Lower lobe of right lung (tissue), 2 donors: ENCODE results near the gene USP31. TPM values are rescaled to one million over a fixed set of nuclear protein-coding genes. Genes with fewer than 3 reads are reported as not detected.

ENCODE experiments used
- ATAC-seq, 2 donors: fragments of 200-7000 bp; cut with Tn5 transposase; one replicate each; pipeline ENCODE4 v1.9.1; 2020 to 2022; ENCODE audit warnings: mild to moderate bottlenecking in 2 of 2, moderate library complexity in 2 of 2
- DNase-seq: peaks from one replicate; pipeline ENCODE4 v3.0.0-alpha.2; 2020
- H3K27ac ChIP-seq: fragments of 200-600 bp; one replicate; pipeline ENCODE4 v1.8.0; 2022
- H3K27me3 ChIP-seq: fragments of 200-600 bp; one replicate; pipeline ENCODE4 v1.8.0; 2022; ENCODE audit warnings: low read depth
- H3K36me3 ChIP-seq: fragments of 200-600 bp; one replicate; pipeline ENCODE4 v1.8.0; 2022; ENCODE audit warnings: mild to moderate bottlenecking
- H3K4me1 ChIP-seq: fragments of 200-600 bp; one replicate; pipeline ENCODE4 v1.8.0; 2022
- H3K4me3 ChIP-seq: fragments of 200-600 bp; one replicate; pipeline ENCODE4 v1.8.0; 2022; ENCODE audit warnings: mild to moderate bottlenecking
- H3K9me3 ChIP-seq: fragments of 200-600 bp; one replicate; pipeline ENCODE4 v1.8.0; 2022
- intact Hi-C: fragments of 100-400 bp; cut with DNase I; formaldehyde crosslinking; loops from one replicate; pipeline ENCODE4 v1.11.0; 2022
- total RNA-seq: library from RNA; stranded (reverse); fragmentation: NEBNext Ultra II Directional; extraction: Animal tissue kit (Norgen Biotek cat#: 25700); gene quantifications from one replicate; pipeline ENCODE4 v1.2.1, GENCODE V29; 2021
- TF ChIP-seq, protein P1 (sequence below): fragments of 200-600 bp; IDR thresholded peaks from one replicate; pipeline ENCODE4 v1.8.0; 2022; ENCODE audit warnings: antibody characterized with exemption, mild to moderate bottlenecking
- donor health status: DM: no; HTN: yes; CAD: no; lungs with severe emphysema.

USP31 gene
- total RNA-seq, 1 donor from 2014 or later = 13.1 TPM

DNA sequence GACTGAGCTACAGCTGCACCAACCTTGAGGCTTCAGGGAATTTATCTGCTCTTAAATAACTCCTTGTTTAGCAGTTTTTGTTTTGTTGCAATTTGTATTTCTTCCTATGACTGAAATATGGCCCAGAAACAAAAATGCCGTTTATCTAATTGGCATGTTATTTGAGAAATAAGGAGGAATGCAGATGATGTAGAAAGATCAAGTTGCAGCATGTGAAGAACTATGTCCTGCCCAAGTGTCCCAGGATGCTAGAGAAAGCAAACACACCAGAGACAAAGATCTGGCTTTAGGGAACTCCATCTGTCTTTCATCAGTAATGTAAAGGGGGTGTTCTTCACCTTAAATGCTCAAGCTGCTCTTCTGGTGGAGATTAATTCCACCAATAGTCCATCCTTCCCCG lies 29.7 kb downstream of the USP31 start:
- TF ChIP-seq, protein P1, sequence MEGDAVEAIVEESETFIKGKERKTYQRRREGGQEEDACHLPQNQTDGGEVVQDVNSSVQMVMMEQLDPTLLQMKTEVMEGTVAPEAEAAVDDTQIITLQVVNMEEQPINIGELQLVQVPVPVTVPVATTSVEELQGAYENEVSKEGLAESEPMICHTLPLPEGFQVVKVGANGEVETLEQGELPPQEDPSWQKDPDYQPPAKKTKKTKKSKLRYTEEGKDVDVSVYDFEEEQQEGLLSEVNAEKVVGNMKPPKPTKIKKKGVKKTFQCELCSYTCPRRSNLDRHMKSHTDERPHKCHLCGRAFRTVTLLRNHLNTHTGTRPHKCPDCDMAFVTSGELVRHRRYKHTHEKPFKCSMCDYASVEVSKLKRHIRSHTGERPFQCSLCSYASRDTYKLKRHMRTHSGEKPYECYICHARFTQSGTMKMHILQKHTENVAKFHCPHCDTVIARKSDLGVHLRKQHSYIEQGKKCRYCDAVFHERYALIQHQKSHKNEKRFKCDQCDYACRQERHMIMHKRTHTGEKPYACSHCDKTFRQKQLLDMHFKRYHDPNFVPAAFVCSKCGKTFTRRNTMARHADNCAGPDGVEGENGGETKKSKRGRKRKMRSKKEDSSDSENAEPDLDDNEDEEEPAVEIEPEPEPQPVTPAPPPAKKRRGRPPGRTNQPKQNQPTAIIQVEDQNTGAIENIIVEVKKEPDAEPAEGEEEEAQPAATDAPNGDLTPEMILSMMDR = no peak
- DNase-seq = no peak
- Histone ChIP-seq H3K36me3 (no peaks in the 10 kb centered on the region), H3K4me3 (no peak overlapping the region), H3K27ac (no peak overlapping the region), H3K9me3 (no peaks in the 10 kb centered on the region), H3K4me1 (peaks cover 11% of the 10 kb centered on the region), H3K27me3 (no peaks in the 10 kb centered on the region)
- ATAC-seq = no peak
- intact Hi-C loops = no loop called here

DNA sequence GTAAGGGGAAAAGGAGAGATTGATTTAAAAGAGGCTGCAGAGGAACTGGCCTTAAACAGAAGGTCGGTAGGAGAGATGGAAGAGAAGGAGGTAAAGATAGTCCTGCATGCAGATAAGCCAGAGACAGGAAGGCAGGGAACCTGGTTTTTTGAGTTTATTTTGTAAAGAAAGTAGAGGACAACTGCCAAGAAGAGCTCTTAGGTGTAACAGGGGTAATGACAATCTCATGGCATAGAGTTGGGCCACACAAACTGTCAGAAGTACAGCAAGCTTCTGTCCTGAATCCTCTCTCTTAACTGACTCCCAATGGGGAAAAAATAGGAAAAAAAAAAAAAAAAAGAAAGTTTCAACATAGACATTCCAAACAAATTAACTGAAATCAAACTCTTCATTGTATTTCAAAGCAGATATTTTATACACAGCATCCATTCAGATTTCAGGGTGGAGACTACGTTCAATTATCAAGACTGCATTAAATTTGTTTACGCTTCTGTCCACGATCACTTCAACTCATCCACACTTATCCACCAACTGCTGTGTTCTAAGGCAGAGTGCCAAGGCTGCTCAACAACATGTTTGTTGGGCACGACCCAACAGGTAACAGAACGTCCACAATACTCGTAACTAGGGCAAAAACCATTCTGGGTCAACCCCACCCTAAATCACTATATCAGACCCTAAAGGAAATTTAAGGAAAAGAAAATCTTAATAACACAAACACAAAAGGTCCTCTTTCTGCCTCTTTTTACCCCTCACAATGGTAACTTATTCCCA lies 34.9 kb downstream of the USP31 start:
- intact Hi-C loops = no loop called here
- H3K27me3 ChIP-seq = no peaks in the 10 kb centered on the region
- H3K4me3 ChIP-seq = no peak overlapping the region
- peaks cover 8% of the 10 kb centered on the region for H3K4me1 ChIP-seq
- DNase-seq (no peak), ATAC-seq (no peak)
- no peaks in the 10 kb centered on the region for H3K36me3 ChIP-seq
- H3K27ac ChIP-seq = no peak overlapping the region
- TF ChIP-seq, protein P1 = no peak
- H3K9me3 ChIP-seq = no peaks in the 10 kb centered on the region

DNA sequence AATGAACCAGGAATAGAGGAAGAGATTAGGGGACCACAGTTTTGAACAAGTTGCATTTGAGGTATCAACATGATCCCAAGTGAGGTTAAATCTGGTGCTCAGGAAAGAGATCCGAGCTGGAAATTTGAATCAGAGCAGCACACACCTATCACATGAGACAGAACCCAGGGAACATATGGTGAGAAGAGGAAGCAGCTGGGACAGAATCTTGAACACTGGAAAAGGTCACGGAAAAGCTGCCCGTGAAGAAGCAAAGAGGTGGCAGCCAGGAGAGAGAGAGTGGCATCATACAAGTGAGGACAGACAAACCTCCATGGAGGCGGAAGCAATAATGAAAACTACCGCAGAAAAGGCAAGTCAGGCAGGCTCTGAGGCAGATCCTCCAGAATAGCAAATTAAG lies 36.1 kb downstream of the USP31 start:
- no peaks in the 10 kb centered on the region for H3K27me3 ChIP-seq
- H3K4me1 ChIP-seq = no peaks in the 10 kb centered on the region
- H3K4me3 ChIP-seq = no peak overlapping the region
- intact Hi-C loops = no loop called here
- no peaks in the 10 kb centered on the region for H3K36me3 ChIP-seq
- DNase-seq (no peak), ATAC-seq (no peak)
- H3K9me3 ChIP-seq = no peaks in the 10 kb centered on the region
- TF ChIP-seq, protein P1 = no peak
- H3K27ac ChIP-seq = no peak overlapping the region

DNA sequence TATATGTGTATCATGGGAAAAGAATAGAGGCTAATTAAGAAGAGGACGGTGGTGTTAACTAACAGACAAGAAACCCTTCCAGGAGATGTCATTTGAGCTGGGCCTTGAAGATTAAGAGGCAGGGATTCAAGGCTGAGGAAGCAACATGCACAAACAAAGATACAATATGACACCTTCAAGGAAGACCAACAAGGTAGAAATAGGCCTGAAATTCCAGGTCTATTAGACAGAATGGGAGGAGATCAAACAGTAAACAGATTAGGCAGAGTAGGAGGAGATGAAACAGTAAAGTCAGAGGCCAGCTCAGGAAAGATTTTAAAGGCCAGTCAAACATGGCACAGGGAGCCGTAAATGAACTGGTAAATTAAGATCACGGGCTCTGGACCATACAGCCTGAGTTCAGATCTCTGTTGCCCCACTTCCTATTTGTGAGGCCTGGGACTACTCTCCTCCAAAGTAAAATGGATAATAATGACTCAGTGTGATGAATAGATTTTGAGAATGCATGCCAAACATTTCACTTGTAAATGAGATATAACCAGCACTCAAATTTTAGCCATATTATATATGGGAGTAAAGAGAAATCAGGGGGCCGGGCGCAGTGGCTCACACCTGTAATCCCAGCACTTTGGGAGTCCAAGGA lies 38.9 kb downstream of the USP31 start:
- Histone ChIP-seq H3K27ac (no peak overlapping the region), H3K4me3 (no peak overlapping the region), H3K36me3 (peaks cover 12% of the 10 kb centered on the region), H3K9me3 (no peaks in the 10 kb centered on the region), H3K4me1 (no peaks in the 10 kb centered on the region), H3K27me3 (no peaks in the 10 kb centered on the region)
- TF ChIP-seq, protein P1 = no peak
- no peak for ATAC-seq
- intact Hi-C loops = no loop called here
- DNase-seq = no peak

DNA sequence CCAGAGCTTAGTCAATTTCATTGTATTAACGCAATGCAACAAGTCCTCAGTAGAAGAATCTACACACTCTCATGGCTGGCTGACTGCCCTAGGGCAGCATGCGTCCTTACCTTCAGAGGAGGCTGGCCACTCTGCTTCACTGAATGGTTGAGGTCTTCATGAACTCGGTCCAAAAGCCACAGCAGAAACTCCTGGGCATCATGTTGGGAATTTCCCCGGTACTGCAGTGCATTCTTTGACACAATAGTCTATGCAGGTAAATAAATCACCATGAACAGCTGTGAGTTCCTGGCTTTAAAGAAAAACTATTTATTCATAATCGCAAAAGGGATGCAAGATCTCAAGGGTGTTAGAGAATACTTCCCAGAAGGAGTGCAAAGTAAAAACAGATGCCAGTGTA lies 41.3 kb downstream of the USP31 start:
- peaks cover 18% of the 10 kb centered on the region for H3K36me3 ChIP-seq
- no peak for DNase-seq
- TF ChIP-seq, protein P1 = no peak
- H3K9me3 ChIP-seq = no peaks in the 10 kb centered on the region
- H3K4me1 ChIP-seq = no peaks in the 10 kb centered on the region
- no peak overlapping the region for H3K27ac ChIP-seq
- no peak for ATAC-seq
- no peaks in the 10 kb centered on the region for H3K27me3 ChIP-seq
- intact Hi-C loops = no loop called here
- H3K4me3 ChIP-seq = no peak overlapping the region
